GM12864 (cell line): ENCODE results near the gene CTNNAL1.
A peak's percentile ranks its signal among the peaks of the same experiment; 100 is the strongest.
"Not testable (repeated sequence)": the region's sequence is repeated elsewhere in the genome, so short reads cannot be mapped to it uniquely, and the experiment has no call there.

Experiments used
- DNase-seq: peaks from one replicate; pipeline ENCODE4 v3.0.0-alpha.2; 2011; ENCODE audit warnings: low read depth
- H3K4me3 ChIP-seq: 2 replicates; pipeline ENCODE4 v1.5.1; 2011; ENCODE audit warnings: mild to moderate bottlenecking, low read depth, low read length, control low read depth
- CTCF ChIP-seq: IDR thresholded peaks from 2 replicates; pipeline ENCODE4 v1.5.1; 2011; ENCODE audit warnings: low read depth, mild to moderate bottlenecking, moderate library complexity, low read length, control low read depth, inconsistent platforms; ENCODE audit errors: missing control alignments

The CTNNAL1 gene

GRCh38 chr9:109012876-109013678 is at the start of gene CTNNAL1:
TSS of gene CTNNAL1 (minus strand) at chr9:109013499. CDS start at chr9:109013442, 57 bp downstream.
- H3K4me3 ChIP-seq = peak within 1 kb of the TSS; percentile 82
- TF ChIP-seq CTCF = no peak
- DNase-seq = no peak

GRCh38 chr9:109062543-109062942 is 49.2 kb upstream of the CTNNAL1 start:
- no peak for TF ChIP-seq CTCF
- DNase-seq = no peak
- H3K4me3 ChIP-seq = no peak overlapping the region

GRCh38 chr9:109060191-109060590 is 46.9 kb upstream of the CTNNAL1 start:
- no peak overlapping the region for H3K4me3 ChIP-seq
- TF ChIP-seq CTCF = no peak
- no peak for DNase-seq

- DNase-seq = not testable (repeated sequence)
Measured at GRCh38 chr9:109053121-109053520, 39.8 kb upstream of the CTNNAL1 start.

GRCh38 chr9:109052416-109052815 is 39.1 kb upstream of the CTNNAL1 start:
- H3K4me3 ChIP-seq = no peak overlapping the region
- no peak for TF ChIP-seq CTCF
- no peak for DNase-seq

More at GRCh38 chr9:109053121-109053520, 39.8 kb upstream of the CTNNAL1 start:
- not testable (repeated sequence) for H3K4me3 ChIP-seq

- H3K4me3 ChIP-seq = no peak overlapping the region
- no peak for TF ChIP-seq CTCF
- no peak for DNase-seq
Measured at GRCh38 chr9:109051733-109052132, 38.4 kb upstream of the CTNNAL1 start.

- DNase-seq = no peak
- no peak for TF ChIP-seq CTCF
Measured at GRCh38 chr9:109050444-109050843, 37.1 kb upstream of the CTNNAL1 start.

More at GRCh38 chr9:109050444-109050843, 37.1 kb upstream of the CTNNAL1 start:
- H3K4me3 ChIP-seq = no peak overlapping the region
